BLaER1 treated with 17β-estradiol and CSF1 and Interleukin-3, amounts not matched to agents 10 nM and 100 nM (cell line): Measurements from ENCODE around the gene SLC13A3.

Experiments
- H3K27ac ChIP-seq, 11 experiments: shearing (Covaris generic); formaldehyde crosslinking; 2 replicates each; pipeline ENCODE4 v1.8.1; 2022
- H3K27me3 ChIP-seq, 11 experiments: shearing (Covaris generic); formaldehyde crosslinking; 2 replicates each; pipeline ENCODE4 v1.8.1; 2022
- H3K36me3 ChIP-seq, 11 experiments: shearing (Covaris generic); formaldehyde crosslinking; 2 replicates each; pipeline ENCODE4 v1.8.1; 2022
- H3K4me1 ChIP-seq, 10 experiments: shearing (Covaris generic); formaldehyde crosslinking; 2 replicates each; pipeline ENCODE4 v1.8.1; 2022
- H3K4me2 ChIP-seq, 11 experiments: shearing (Covaris generic); formaldehyde crosslinking; 2 replicates each; pipeline ENCODE4 v1.8.1; 2022
- H3K4me3 ChIP-seq, 10 experiments: shearing (Covaris generic); formaldehyde crosslinking; 2 replicates each; pipeline ENCODE4 v1.8.1; 2022
- H3K9ac ChIP-seq, 11 experiments: shearing (Covaris generic); formaldehyde crosslinking; 2 replicates each; pipeline ENCODE4 v1.8.1; 2022
- H3K9me3 ChIP-seq, 11 experiments: shearing (Covaris generic); formaldehyde crosslinking; replicated peaks in 1 of 11; 2 replicates each; pipeline ENCODE4 v1.8.1; 2022
- H4K20me1 ChIP-seq, 11 experiments: shearing (Covaris generic); formaldehyde crosslinking; 2 replicates each; pipeline ENCODE4 v1.8.1; 2022
- Cebpa-rat ChIP-seq, 11 experiments: shearing (Covaris generic); IDR thresholded peaks; 2 replicates each; pipeline ENCODE4 v1.8.1; 2022

Gene SLC13A3

DNA sequence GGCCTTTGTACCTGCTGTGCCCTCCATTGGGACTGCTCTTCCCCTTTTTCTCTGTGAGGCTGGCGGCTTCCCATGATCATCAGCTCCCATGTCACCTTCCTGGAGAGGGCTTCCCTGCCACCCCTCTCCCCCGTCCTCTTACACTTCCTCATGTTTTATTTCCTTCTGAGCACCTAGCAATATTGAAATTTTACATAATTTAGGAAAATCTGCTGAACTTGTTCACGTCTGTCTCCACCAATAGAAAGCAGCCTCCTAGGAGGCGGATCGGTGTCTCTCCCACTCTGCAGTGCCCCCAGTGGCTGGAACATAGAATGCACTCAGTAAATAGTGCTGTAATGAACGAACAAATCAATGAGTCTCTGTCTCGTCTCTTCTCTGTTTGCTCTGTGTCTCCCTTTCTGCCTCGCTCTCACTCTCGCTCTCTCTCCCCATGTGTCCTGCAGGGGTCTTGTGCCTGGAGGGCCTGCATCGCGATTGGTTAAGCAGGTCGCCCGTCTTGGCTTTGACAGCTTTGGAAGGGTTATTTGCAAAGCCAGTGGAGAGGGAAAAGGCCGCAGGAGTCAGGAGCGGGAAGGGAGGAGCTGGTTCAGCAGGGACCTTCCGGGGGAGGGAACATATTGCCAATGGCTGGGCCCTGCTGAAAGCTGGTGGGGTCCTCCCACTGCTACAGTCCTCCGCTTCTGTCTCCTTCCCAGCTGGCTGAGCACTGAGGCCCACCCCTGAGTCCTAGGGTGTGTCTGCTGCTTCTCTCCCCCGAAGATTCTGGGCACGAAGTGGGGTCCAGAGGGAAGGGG is 88.7 kb downstream of the SLC13A3 start:
- no peak overlapping the region for H3K27ac ChIP-seq
- TF ChIP-seq Cebpa-rat (IDR thresholded peaks at IDR 0.05) = no peak
- peak overlapping the region in 3 of 10 experiments; percentile 25 to 48 (median 34); a peak in 4 of 20 replicates for H3K4me3 ChIP-seq

DNA sequence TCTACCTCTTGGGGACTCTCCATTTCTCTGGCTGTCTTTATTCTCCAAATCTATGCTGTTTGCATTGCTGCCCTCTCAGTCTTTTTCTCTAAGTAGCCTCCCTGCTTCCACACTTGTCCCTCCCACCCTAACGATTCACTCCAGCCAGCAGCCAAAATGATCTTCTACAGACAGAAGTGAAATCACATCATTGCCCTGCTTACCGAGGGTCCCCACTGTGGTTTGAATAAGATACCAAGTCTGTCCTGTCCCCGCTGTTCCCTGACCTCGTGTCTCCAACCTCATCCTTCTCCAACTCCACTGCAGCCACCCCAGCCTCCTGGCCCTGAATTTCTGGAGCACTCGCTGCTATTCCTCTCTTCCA is 89.3 kb downstream of the SLC13A3 start:
- Histone ChIP-seq H3K9me3 (no peaks in the 10 kb centered on the region), H3K4me1 (peaks cover 38 to 50% (median 44%) of the 10 kb centered on the region in 10 experiments), H3K9ac (no peak overlapping the region), H3K27ac (no peak overlapping the region), H3K27me3 (no peaks in the 10 kb centered on the region), H3K36me3 (no peaks in the 10 kb centered on the region), H3K4me3 (peak overlapping the region in 3 of 10 experiments; percentile 25 to 48 (median 34); a peak in 4 of 20 replicates), H4K20me1 (peaks cover 0 to 3% (median 0%) of the 10 kb centered on the region in 11 experiments; a peak in 1 of 22 replicates), H3K4me2 (peak overlapping the region; percentile 7 to 76 (median 47); a peak in 18 of 22 replicates)
- no peak for TF ChIP-seq Cebpa-rat (IDR thresholded peaks at IDR 0.05)

More for the DNA sequence above, 88.7 kb downstream of the SLC13A3 start:
- Histone ChIP-seq H3K9me3 (no peaks in the 10 kb centered on the region), H3K4me1 (peaks cover 37 to 48% (median 42%) of the 10 kb centered on the region in 10 experiments), H4K20me1 (peaks cover 0 to 3% (median 0%) of the 10 kb centered on the region in 11 experiments; a peak in 1 of 22 replicates), H3K27me3 (no peaks in the 10 kb centered on the region), H3K9ac (no peak overlapping the region), H3K4me2 (peak overlapping the region; percentile 7 to 76 (median 47); a peak in 20 of 22 replicates), H3K36me3 (no peaks in the 10 kb centered on the region)

DNA sequence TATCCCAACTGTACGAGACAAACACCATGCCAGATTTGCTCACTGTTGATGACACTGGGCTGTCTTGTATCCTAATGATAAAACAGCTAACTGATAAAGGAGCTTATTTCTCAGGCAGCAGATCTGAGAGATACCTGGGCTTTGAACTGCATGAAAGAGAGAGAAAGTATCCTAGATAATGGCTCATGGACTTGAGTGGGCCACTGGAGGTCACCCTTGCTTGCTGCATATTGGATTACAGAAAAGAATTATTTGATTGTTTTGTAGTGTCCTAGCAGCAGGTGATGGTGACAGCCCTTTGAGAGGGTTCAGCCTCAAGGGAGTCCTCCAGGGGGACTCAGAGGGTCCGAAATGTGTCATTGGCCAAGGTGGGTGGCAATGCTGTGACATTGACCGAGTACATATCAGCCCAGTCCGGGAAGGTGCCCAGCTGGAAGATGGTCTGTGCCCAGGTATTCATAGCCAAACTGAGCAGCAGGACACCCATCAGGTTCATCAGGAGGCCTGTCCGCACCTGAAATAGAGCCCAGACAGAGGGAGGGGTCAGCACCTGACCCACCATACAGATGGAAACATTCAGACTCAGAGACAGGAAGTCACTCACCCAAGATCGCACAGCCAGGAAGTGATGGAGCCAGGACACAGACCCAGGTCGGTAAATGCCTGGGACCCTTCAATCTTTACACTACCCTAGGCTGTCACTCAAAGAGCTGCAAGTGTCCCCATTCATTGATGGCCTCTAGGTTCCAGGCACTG is 91.4 kb downstream of the SLC13A3 start:
- no peak for TF ChIP-seq Cebpa-rat (IDR thresholded peaks at IDR 0.05)
- Histone ChIP-seq H3K4me3 (no peak overlapping the region), H4K20me1 (0 out of 22 replicates have a peak, but pooled peaks cover 0 to 3% (median 0%) of the 10 kb centered on the region in 11 experiments), H3K9ac (no peak overlapping the region), H3K36me3 (no peaks in the 10 kb centered on the region), H3K9me3 (no peaks in the 10 kb centered on the region), H3K27me3 (peaks cover 0 to 3% (median 0%) of the 10 kb centered on the region in 11 experiments; a peak in 3 of 22 replicates), H3K4me2 (peak overlapping the region in 10 of 11 experiments; percentile 16 to 72 (median 62); a peak in 21 of 22 replicates), H3K27ac (0 out of 22 replicates have a peak overlapping the region, but pooled peaks of 1 of the 11 experiments have one; percentile 11), H3K4me1 (peaks cover 57 to 69% (median 62%) of the 10 kb centered on the region in 10 experiments)

DNA sequence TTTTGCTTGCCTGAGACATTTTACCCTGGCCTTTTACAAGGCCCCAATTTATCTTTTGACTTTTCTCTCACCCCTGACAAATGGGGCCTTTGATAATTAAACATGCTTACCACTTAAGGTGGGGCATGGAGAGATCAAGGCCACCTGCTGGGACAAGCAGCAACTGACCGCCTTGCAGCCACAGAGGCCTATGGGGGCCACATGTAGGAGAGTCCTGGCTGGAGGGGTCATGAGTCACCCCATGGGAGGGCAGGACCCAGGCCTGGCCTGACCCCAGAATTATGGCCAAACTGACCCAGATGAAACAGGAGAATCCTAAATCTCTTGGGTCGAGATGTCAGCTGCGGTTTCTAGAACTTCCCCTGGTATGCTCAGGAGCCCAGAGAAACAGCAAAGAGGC is 92.3 kb downstream of the SLC13A3 start:
- Histone ChIP-seq H3K9ac (no peak overlapping the region), H3K27me3 (peaks cover 0 to 8% (median 0%) of the 10 kb centered on the region in 11 experiments; a peak in 3 of 22 replicates), H3K27ac (0 out of 22 replicates have a peak overlapping the region, but pooled peaks of 1 of the 11 experiments have one; percentile 11), H3K4me1 (peaks cover 65 to 77% (median 71%) of the 10 kb centered on the region in 10 experiments), H3K4me2 (peak overlapping the region; percentile 16 to 72 (median 62)), H4K20me1 (0 out of 22 replicates have a peak, but pooled peaks cover 0 to 3% (median 0%) of the 10 kb centered on the region in 11 experiments), H3K4me3 (no peak overlapping the region), H3K36me3 (no peaks in the 10 kb centered on the region), H3K9me3 (no peaks in the 10 kb centered on the region)
- no peak for TF ChIP-seq Cebpa-rat (IDR thresholded peaks at IDR 0.05)

DNA sequence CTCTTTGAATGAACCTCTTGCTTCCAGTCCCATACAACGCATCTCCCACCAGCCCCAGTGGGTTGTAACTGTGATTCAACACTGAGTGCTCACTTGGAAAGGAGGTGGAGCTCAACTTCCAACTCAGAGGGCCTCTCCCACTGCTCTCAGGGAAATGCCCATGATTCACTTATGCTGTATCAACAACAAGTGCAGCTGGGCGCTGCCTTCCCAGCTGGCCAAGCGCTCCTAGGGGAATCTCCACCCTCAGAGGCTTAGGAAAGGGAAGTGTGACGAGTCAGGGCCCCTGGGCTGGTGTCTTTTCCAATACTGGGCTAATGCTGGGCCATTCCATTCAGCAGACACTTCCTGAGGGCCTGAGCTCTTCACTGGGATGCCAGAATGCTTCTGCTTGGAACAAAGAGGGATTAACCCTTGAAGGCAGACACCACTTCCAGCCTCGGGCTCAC is 92.7 kb downstream of the SLC13A3 start:
- no peak overlapping the region for H3K9ac ChIP-seq
- H4K20me1 ChIP-seq = 0 out of 22 replicates have a peak, but pooled peaks cover 0 to 3% (median 0%) of the 10 kb centered on the region in 11 experiments
- H3K4me3 ChIP-seq = no peak overlapping the region
- no peaks in the 10 kb centered on the region for H3K36me3 ChIP-seq
- H3K4me2 ChIP-seq = peak overlapping the region; percentile 16 to 72 (median 62)
- H3K27ac ChIP-seq = peak overlapping the region in 2 of 11 experiments; percentile 31 to 41; a peak in 1 of 22 replicates
- no peak for TF ChIP-seq Cebpa-rat (IDR thresholded peaks at IDR 0.05)
- peaks cover 69 to 82% (median 75%) of the 10 kb centered on the region in 10 experiments for H3K4me1 ChIP-seq
- H3K9me3 ChIP-seq = no peaks in the 10 kb centered on the region
- peaks cover 0 to 8% (median 0%) of the 10 kb centered on the region in 11 experiments; a peak in 3 of 22 replicates for H3K27me3 ChIP-seq

DNA sequence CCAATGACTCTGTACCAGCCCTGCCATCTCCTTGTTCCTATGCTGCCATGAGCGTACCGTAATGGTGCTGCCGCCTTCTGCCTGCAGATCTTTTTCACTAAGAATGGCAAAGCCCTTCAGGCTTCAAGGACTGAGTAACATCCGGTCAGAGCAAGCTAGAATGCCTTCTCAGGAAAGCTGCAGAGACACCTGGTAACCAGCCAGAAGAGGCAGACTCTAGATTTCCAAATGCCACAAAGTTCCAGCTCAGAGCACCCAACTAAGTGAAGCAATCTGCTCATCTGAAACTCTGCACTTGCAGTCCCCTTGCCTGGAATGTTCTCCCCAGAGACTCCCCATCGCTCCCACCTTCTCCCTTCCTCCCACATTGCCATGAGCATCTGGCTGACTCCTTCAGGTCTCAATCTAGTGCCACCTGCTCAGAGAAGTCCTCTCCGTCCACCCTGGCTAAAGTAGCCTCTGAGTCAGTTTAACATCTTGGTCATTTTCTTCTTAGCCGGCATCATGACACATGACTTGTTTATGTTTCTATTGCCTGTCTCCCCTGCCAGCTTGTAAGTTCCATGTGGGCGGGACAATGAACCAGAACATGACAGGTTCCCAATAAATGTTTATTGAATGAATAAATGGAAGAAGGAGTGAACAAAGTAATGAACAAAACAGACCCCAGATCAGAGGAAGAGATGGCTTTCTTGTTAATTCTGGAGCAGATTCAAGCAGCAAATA is 93.9 kb downstream of the SLC13A3 start:
- Histone ChIP-seq H3K4me3 (no peak overlapping the region), H3K27ac (0 out of 22 replicates have a peak overlapping the region, but pooled peaks of 1 of the 11 experiments have one; percentile 31), H3K36me3 (no peaks in the 10 kb centered on the region), H4K20me1 (no peaks in the 10 kb centered on the region), H3K27me3 (peaks cover 0 to 8% (median 0%) of the 10 kb centered on the region in 11 experiments; a peak in 3 of 22 replicates), H3K4me1 (peaks cover 74 to 86% (median 81%) of the 10 kb centered on the region in 10 experiments), H3K9ac (no peak overlapping the region), H3K4me2 (peak overlapping the region; percentile 13 to 96 (median 57); a peak in 19 of 22 replicates), H3K9me3 (no peaks in the 10 kb centered on the region)
- no peak for TF ChIP-seq Cebpa-rat (IDR thresholded peaks at IDR 0.05)

DNA sequence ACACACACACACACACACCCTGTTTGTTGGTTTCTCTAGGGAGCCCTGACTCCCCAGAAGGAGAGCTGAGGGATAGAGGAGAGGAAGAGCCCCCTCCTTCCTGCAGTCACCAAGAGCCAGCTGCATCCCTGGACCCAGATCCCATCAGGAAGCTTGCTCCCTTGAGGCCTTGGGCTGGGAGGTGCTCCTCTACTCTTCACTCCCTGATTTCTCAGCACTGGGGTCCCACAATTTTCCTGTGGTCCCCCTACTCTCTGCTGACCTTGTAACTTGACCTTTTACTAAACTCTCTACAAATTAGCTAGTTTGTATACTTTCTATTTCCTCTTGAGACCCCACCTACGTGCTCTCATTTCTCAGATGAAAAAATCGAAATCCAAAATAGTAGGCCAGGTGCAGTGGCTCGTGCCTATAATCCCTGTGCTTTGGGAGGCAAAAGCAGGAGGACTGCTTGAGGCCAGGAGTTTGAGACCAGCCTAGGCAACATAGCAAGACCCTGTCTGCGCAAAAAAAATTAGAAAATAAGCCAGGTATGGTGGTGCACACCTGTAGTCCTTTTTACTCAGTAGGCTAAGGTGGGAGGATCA is 95.8 kb downstream of the SLC13A3 start:
- Histone ChIP-seq H3K36me3 (no peaks in the 10 kb centered on the region), H3K27me3 (peaks cover 0 to 11% (median 0%) of the 10 kb centered on the region in 11 experiments; a peak in 3 of 22 replicates), H3K4me3 (no peak overlapping the region), H4K20me1 (0 out of 22 replicates have a peak, but pooled peaks cover 0 to 4% (median 0%) of the 10 kb centered on the region in 11 experiments), H3K4me2 (peak overlapping the region; percentile 36 to 96 (median 87); a peak in 21 of 22 replicates), H3K4me1 (peaks cover 86 to 100% (median 95%) of the 10 kb centered on the region in 10 experiments), H3K9ac (no peak overlapping the region), H3K27ac (peak overlapping the region in 6 of 11 experiments; percentile 15 to 95 (median 42); a peak in 8 of 22 replicates), H3K9me3 (no peaks in the 10 kb centered on the region)
- TF ChIP-seq Cebpa-rat (IDR thresholded peaks at IDR 0.05) = no peak
